Measurements from ENCODE around the gene TCF20.

DNA sequence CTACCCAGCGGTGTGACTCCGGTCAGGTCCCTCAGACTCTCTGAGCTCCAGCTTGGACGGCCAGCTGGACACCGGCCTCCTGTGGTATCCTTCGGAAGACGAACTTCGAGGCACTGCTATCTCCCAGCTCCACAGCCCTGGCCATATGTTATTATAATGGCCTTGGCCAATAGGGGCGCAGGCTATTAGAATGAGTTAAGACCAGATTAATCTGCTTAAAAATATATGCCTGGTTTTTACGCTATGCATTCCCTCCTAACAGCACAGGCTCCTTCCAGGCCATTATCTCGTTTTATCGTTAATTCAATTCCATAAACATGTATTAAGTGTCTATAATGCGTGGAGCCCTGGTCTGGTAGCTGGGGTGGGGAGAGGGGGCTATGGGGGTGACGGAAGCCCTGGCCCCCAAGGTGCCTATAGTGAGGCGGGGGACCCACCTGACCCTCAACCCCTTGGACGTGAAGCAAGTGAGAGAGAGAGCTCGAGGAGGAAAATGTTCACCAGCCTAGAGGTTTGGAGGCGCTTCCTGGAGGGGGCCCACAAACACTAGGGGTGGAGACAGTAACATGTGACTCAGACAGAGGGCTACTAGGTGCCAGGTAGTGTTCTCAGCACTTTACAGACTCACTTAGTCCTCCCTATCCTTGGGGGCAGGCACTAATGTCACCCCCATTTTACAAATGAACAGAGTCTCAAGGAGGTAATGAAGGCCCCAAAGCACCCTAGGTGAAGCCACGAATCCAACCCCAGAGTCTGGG is 37.5 kb upstream of the TCF20 start:
- TF ChIP-seq SUZ12 (IDR thresholded peaks at IDR 0.05; ENCODE audit: extremely low read depth, insufficient read depth, insufficient read length) (no peak), ZNF274 (IDR thresholded peaks at IDR 0.05; ENCODE audit: low read depth, low read length) (no peak)

Data from NT2/D1 (cell line).